Endodermal cell (in vitro differentiated cells): ENCODE results near the gene COPZ1. TPM values are rescaled to one million over a fixed set of nuclear protein-coding genes. Genes with fewer than 3 reads are reported as not detected.

Experiments
- DNase-seq: peaks from one replicate; pipeline ENCODE4 v3.0.0-alpha.2; 2017
- H3K27ac ChIP-seq: 2 replicates; pipeline ENCODE4 v1.5.1; 2013; ENCODE audit warnings: mild to moderate bottlenecking, low read depth, low read length, moderate library complexity
- H3K27me3 ChIP-seq: 2 replicates; pipeline ENCODE4 v1.6.1; 2013; ENCODE audit warnings: mild to moderate bottlenecking, low read length, moderate library complexity; ENCODE audit not compliant: insufficient read depth, control insufficient read depth, poor library complexity, severe bottlenecking
- H3K36me3 ChIP-seq: 2 replicates; pipeline ENCODE4 v1.7.0; 2013; ENCODE audit warnings: mild to moderate bottlenecking, low read length, moderate library complexity; ENCODE audit not compliant: control insufficient read depth, insufficient read depth
- H3K4me1 ChIP-seq: one replicate; pipeline ENCODE4 v1.7.0; 2013; ENCODE audit warnings: low read length; ENCODE audit not compliant: control insufficient read depth, insufficient read depth
- H3K4me3 ChIP-seq: 2 replicates; pipeline ENCODE4 v1.5.1; 2013; ENCODE audit warnings: mild to moderate bottlenecking, low read length, moderate library complexity
- H3K9ac ChIP-seq: 2 replicates; pipeline ENCODE4 v1.6.1; 2013; ENCODE audit warnings: mild to moderate bottlenecking, low read length, moderate library complexity; ENCODE audit not compliant: poor library complexity, severe bottlenecking; ENCODE audit errors: extremely low read depth
- H3K9me3 ChIP-seq: 2 replicates; pipeline ENCODE4 v1.6.1; 2013; ENCODE audit warnings: mild to moderate bottlenecking, low read length, moderate library complexity; ENCODE audit not compliant: control insufficient read depth
- H3K27ac Mint-ChIP-seq: 2 replicates; pipeline ENCODE4 v1.8.0; 2020; ENCODE audit warnings: mixed read lengths
- H3K27me3 Mint-ChIP-seq: 2 replicates; pipeline ENCODE4 v1.8.0; 2021; ENCODE audit warnings: mild to moderate bottlenecking, mixed read lengths; ENCODE audit not compliant: insufficient read depth
- H3K36me3 Mint-ChIP-seq: 2 replicates; pipeline ENCODE4 v1.8.0; 2020; ENCODE audit warnings: low read depth, mixed read lengths
- H3K4me1 Mint-ChIP-seq: 2 replicates; pipeline ENCODE4 v1.8.0; 2020; ENCODE audit warnings: mixed read lengths
- H3K4me3 Mint-ChIP-seq: 2 replicates; pipeline ENCODE4 v1.8.0; 2020; ENCODE audit warnings: mild to moderate bottlenecking, moderate library complexity, mixed read lengths
- H3K9me3 Mint-ChIP-seq: 2 replicates; pipeline ENCODE4 v1.8.0; 2020; ENCODE audit warnings: mild to moderate bottlenecking, mixed read lengths
- CTCF ChIP-seq: fragments of 200-600 bp; sonication (generic); conservative IDR thresholded peaks from 2 replicates; pipeline ENCODE4 v1.5.0; 2021; ENCODE audit warnings: antibody characterized with exemption, mild to moderate bottlenecking
- WGBS, 2 experiments: methylation state at CpG; one replicate each; pipeline versions ENCODE4 v1.1.5 to v1.1.7; 2013; ENCODE audit warnings: missing lambda C conversion rate in 2 of 2, mixed read lengths in 1 of 2; ENCODE audit not compliant: insufficient coverage in 1 of 2, insufficient read length in 1 of 2; 5-methylcytosine and 5-hydroxymethylcytosine counted together
- total RNA-seq, 2 donors: library from RNA; stranded (reverse); fragmentation: NEBNext Ultra II Directional in 1 of 2; extraction: Animal tissue kit (Norgen Biotek cat#: 25700) in 1 of 2; gene quantifications; 2 replicates in 1 of 2; 3 replicates in 1 of 2; pipeline ENCODE4 v1.2.1, GENCODE V29; 2021

Gene COPZ1
- total RNA-seq, 2 donors from 2014 or later = 153 to 183 TPM

- peaks cover 22% of the 10 kb centered on the region for H3K4me1 ChIP-seq
- Mint-ChIP-seq H3K4me3 (peak within 1 kb of the TSS; percentile 19), H3K9me3 (no peaks in the 10 kb centered on the region), H3K36me3 (peaks cover 6% of the 10 kb centered on the region), H3K27ac (no peak within 1 kb of the TSS), H3K27me3 (no peaks in the 10 kb centered on the region), H3K4me1 (peaks cover 51% of the 10 kb centered on the region)
- TF ChIP-seq CTCF = no peak
- DNase-seq = no peak
- H3K9me3 ChIP-seq = no peaks in the 10 kb centered on the region
- no peak within 1 kb of the TSS for H3K9ac ChIP-seq
- H3K27ac ChIP-seq = no peak within 1 kb of the TSS
- H3K27me3 ChIP-seq = no peaks in the 10 kb centered on the region
- 60 to 94% methylated on average over 1 of the region's 1 CpG for WGBS, 2 experiments
- no peak within 1 kb of the TSS for H3K4me3 ChIP-seq
- no peaks in the 10 kb centered on the region for H3K36me3 ChIP-seq
Observed at GRCh38 chr12:54384591-54385041, 59.7 kb downstream of the COPZ1 start, which contains the start of gene ZNF385A. ZNF385A (minus strand) TSS chr12:54384733; CDS start chr12:54384514, 219 bp downstream.

GRCh38 chr12:54385251-54385914, 60.5 kb downstream of the COPZ1 start:
- Histone ChIP-seq H3K9ac (no peak overlapping the region), H3K4me1 (peaks cover 27% of the 10 kb centered on the region), H3K9me3 (no peaks in the 10 kb centered on the region), H3K27me3 (no peaks in the 10 kb centered on the region), H3K27ac (no peak overlapping the region), H3K4me3 (no peak overlapping the region), H3K36me3 (no peaks in the 10 kb centered on the region)
- Mint-ChIP-seq H3K4me1 (peaks cover 54% of the 10 kb centered on the region), H3K36me3 (peaks cover 6% of the 10 kb centered on the region), H3K27me3 (peaks cover 2% of the 10 kb centered on the region), H3K27ac (no peak overlapping the region), H3K9me3 (no peaks in the 10 kb centered on the region), H3K4me3 (peak overlapping the region; percentile 19)
- no peak for TF ChIP-seq CTCF
- 46 to 50% methylated on average over 8 to 10 of the region's 10 CpGs for WGBS, 2 experiments
- DNase-seq = peak; percentile 79

- peaks cover 1% of the 10 kb centered on the region for H3K36me3 Mint-ChIP-seq
- no peak overlapping the region for H3K4me3 Mint-ChIP-seq
- TF ChIP-seq CTCF = no peak
- peak overlapping the region; percentile 87 for H3K27ac Mint-ChIP-seq
- Histone ChIP-seq H3K27me3 (no peaks in the 10 kb centered on the region), H3K9ac (no peak overlapping the region), H3K4me1 (peaks cover 27% of the 10 kb centered on the region), H3K9me3 (no peaks in the 10 kb centered on the region), H3K4me3 (no peak overlapping the region), H3K27ac (no peak overlapping the region), H3K36me3 (no peaks in the 10 kb centered on the region)
- H3K4me1 Mint-ChIP-seq = peaks cover 54% of the 10 kb centered on the region
- no peaks in the 10 kb centered on the region for H3K9me3 Mint-ChIP-seq
- H3K27me3 Mint-ChIP-seq = peaks cover 2% of the 10 kb centered on the region
- DNase-seq = no peak
- WGBS, 2 experiments = 88 to 100% methylated on average over 3 of the region's 3 CpGs
Observed at GRCh38 chr12:54386403-54387113, 61.6 kb downstream of the COPZ1 start.
